GM18870 (cell line): Measurements from ENCODE around the gene F13B.
"Not testable (repeated sequence)": the region's sequence is repeated elsewhere in the genome, so short reads cannot be mapped to it uniquely, and the experiment has no call there.

ENCODE experiments used
- ATAC-seq: cut with Tn5 transposase; IDR thresholded peaks from one replicate; pipeline ENCODE4 v1.9.1; 2021; ENCODE audit warnings: moderate library complexity; ENCODE audit not compliant: unreplicated experiment

F13B gene

GRCh38 chr1:197042676-197043341 lies 24.3 kb downstream of the F13B start:
- no peak for ATAC-seq

- no peak for ATAC-seq
Measured at GRCh38 chr1:197041486-197042353, 25.3 kb downstream of the F13B start.

DNA sequence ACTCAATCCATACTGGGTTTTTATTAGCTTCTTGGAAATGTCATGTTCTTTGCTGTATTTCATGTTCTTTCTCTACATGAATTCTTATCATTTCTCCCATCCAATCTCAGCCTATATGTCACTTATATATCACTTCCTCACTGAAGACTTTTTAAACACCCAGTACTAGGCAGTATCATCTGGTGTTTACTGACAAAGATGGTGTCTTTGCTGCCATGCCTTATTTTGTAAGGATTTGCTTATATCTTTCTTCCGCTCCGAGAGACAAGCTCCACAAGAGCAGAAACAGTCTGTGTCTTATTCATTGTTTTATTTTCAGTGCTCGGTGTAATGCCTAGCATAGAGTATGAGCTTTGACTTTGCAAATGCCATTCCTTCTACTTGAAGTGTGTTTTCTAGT lies 30.2 kb downstream of the F13B start:
- ATAC-seq: no peak

- ATAC-seq: not testable (repeated sequence)
Measured at GRCh38 chr1:197034631-197035339, 32.3 kb downstream of the F13B start.

DNA sequence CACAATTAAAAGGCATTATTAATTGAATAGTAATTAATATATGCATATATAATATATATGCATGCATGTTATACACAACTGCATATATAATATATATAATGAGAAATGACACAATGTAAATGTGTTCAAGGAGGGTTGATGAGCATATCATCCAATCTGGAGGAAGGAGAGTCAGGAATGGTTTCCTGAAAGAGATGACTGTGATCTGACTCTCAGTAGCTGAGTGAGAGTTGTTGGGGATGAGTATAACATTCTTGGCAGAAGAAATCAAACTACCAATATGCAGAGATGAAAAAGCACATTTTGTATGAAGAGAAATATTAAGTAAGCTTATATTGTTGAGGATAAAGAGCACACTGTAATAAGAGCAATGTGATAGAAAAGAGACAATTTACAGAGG lies 37.3 kb downstream of the F13B start:
- ATAC-seq: no peak

GRCh38 chr1:197027359-197027758 lies 39.7 kb downstream of the F13B start:
- ATAC-seq: no peak

- ATAC-seq: no peak
Measured at GRCh38 chr1:197024460-197024859, 42.6 kb downstream of the F13B start.

GRCh38 chr1:197021716-197022115 lies 45.3 kb downstream of the F13B start:
- ATAC-seq: no peak

- ATAC-seq: no peak
Measured at GRCh38 chr1:197017558-197018146, 49.4 kb downstream of the F13B start.

- ATAC-seq: no peak
Measured at GRCh38 chr1:197016751-197017150, 50.3 kb downstream of the F13B start.

- ATAC-seq: no peak
Measured at GRCh38 chr1:197013234-197013633, 53.8 kb downstream of the F13B start.

GRCh38 chr1:197011614-197012013 lies 55.4 kb downstream of the F13B start:
- no peak for ATAC-seq

DNA sequence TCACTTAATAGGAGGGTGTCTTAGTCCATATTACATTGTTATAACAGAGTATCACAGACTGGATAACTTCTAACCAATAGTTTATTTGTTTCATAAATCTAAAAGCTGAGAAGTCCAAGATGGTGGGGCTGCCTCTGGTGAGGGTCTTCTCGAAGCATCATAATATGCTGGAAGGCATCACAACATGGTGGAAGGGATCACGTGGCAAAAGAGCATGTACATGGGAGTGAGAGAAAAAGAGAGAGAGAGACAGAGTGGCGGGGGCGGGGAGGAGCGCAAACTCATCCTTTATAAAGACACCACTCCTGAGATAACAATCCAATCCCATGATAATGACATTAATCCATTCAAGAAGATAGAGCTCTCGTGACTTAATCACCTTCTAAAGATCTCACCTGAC lies 58.2 kb downstream of the F13B start:
- no peak for ATAC-seq

DNA sequence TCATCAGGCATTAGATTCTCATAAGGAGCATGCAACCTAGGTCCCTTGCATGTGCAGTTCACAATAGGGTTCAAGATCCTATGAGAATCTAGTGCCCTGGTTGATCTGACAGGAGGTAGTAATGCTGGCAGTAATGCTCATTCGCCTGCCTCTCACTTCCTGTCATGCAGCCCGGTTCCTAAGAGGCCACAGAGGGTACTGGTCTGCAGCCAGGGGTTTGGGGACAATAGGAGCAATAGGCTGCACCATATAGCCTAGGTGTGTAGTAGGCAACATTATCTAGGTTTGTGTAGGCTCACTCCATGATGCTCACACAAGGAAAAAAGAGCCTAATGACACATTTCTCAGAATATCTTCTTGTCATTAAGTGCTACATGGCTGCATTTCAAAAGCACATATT lies 63.9 kb downstream of the F13B start:
- no peak for ATAC-seq

DNA sequence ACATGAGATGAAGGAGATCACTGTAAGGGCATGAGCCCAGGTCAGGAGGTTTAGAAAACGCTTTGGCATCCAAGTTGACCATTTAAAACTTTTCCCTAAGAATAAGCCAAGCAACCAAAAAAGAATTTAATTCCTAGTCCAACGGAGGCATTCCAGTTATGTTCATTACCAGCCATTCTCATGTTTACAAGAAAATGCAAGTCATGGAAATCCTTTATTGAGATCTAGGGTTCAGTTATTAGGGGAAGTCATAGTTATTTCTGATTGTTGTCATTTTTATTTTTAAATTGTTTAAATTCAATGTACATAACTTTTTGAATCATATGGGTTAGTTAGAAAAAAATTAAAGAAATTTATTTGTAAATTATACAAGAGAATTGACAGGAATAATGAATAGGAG lies 65.2 kb downstream of the F13B start:
- ATAC-seq: no peak

DNA sequence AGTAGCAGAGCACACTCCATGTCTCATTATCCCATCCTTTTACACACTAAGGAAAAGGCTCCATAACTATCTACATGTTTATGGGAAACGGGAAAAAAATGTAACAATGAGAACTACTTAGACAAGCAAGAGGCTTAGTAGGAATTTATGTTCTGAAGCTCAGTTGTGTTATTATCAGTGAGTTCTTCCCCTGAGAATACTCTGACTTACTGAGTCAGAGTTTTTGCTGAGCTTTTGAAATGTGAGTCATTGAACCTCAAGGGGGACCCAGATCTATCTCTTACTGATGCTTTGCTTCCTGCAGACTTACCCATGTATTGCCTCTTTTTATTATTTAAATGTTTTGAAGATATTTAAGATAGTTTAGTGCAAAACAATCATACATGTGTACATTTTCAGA lies 69.6 kb downstream of the F13B start:
- no peak for ATAC-seq

DNA sequence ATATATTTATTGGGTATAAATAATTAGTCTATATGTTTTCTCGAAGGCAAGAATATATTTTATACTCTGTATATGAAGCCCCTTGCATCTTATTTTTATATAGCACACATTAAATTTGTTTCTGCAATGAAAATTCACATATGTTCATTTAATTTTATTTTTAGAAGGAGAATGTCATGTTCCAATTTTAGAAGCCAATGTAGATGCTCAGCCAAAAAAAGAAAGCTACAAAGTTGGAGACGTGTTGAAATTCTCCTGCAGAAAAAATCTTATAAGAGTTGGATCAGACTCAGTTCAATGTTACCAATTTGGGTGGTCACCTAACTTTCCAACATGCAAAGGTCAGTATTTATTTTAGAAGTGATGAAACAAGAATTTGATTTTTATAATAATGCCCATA lies 73.1 kb downstream of the F13B start:
- no peak for ATAC-seq

DNA sequence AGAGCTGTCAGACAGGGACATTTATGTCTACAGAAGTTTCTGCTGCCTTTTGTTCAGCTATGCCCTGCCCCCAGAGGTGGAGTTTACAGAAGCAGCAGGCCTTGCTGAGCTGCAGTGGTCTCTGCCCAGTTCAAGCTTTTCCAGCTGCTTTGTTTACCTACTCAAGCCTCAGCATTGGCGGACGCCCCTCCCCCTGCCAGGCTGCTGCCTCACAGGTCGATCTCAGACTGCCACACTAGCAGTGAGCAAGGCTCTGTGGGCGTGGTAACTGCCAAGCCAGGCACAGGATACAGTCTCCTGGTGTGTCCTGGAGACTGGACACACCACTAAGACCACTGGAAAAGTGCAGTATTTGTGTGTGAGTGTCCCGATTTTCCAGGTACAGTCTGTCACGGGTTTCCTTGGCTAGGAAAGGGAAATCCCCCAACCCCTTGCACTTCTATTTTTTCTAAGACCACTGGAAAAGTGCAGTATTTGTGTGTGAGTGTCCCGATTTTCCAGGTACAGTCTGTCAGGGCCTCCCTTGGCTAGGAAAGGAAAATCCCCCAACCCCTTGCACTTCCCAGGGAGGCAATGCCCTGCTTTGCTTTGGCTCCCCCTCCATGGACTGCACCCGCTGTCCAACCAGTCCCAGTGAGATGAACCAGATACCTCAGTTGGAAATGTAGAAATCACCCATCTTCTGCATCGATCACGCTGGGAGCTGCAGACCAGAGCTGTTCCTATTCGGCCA lies 75.0 kb downstream of the F13B start:
- not testable (repeated sequence) for ATAC-seq
